ENCODE measurements around the gene RBM7. TPM values are rescaled to one million over a fixed set of nuclear protein-coding genes. Genes with fewer than 3 reads are reported as not detected.

Gene RBM7
- total and polyA plus RNA-seq, 2 of the 13 experiments (the other 11 are each of a cell fraction or from before 2014, with no cell fraction given) = 30.5 to 32.3 TPM

DNA sequence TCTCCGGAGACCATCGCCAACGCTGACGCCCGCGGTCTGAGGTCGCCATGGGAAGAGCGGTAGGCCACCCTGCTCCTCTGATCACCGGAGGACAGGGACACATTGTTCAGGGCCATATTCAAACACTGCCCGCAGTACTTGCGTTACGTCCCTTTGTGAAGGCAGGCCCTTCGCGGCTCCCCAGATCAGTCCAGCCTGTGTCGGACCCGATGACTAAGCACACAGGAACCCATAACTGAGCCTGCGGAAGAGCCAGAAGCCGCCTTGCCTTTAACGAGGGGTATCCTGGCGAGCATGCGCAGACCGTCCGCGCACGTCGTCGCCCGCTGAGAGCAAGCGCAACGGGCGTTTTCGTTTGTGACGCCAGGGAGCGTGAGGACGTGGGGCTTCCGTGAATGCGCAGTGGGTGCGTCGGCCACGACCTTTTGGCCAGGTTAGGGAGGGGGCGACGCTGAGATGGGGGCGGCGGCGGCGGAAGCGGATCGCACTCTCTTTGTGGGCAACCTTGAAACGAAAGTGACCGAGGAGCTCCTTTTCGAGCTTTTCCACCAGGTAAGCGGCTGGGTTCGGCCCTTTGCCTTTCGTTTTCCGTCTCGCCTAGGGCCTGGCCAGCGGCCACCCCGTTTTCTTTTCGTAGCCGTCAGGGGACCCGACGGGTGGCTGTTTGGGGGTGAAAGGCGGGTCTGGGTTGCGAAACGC, at the start of gene RBM7, which contains the start of gene C11orf71 (continued):
- TF ChIP-seq MEF2D (CRISPR knock-in tag; IDR thresholded peaks at IDR 0.05) (peak; percentile 61; the same call in 1 of the 2 replicates), NR2C2 (CRISPR knock-in tag; IDR thresholded peaks at IDR 0.05; ENCODE audit: borderline replicate concordance) (peak; percentile 93), SAP130 (CRISPR knock-in tag; IDR thresholded peaks at IDR 0.05; ENCODE audit: low read depth) (peak; percentile 85; the same call in 1 of the 2 replicates), ZFP62 (CRISPR knock-in tag; IDR thresholded peaks at IDR 0.05) (no peak), WIZ (CRISPR knock-in tag; IDR thresholded peaks at IDR 0.05) (0 out of 2 replicates have a peak, but pooled peaks have one; percentile 61), HCFC1 (IDR thresholded peaks at IDR 0.05; ENCODE audit: low read depth, low read length) (0 out of 2 replicates have a peak, but pooled peaks have one; percentile 13), ZBTB7A (CRISPR knock-in tag; IDR thresholded peaks at IDR 0.05) (no peak), YEATS2 (CRISPR knock-in tag; IDR thresholded peaks at IDR 0.05; ENCODE audit: borderline replicate concordance) (peak; percentile 85; the same call in 1 of the 2 replicates), ZNF878 (CRISPR knock-in tag; IDR thresholded peaks at IDR 0.05) (no peak), ZBTB42 (CRISPR knock-in tag; IDR thresholded peaks at IDR 0.05) (peak; percentile 87; the same call in 1 of the 2 replicates), GATAD2A (CRISPR knock-in tag; IDR thresholded peaks at IDR 0.05) (peak; percentile 55), SRF (IDR thresholded peaks at IDR 0.05; ENCODE audit: low read depth, low read length) (no peak), ZNF781 (CRISPR knock-in tag; IDR thresholded peaks at IDR 0.05; ENCODE audit: borderline replicate concordance, not compliant biosample characterization) (peak; percentile 82), ZNF430 (CRISPR knock-in tag; IDR thresholded peaks at IDR 0.05) (peak; percentile 73), RNF2 (conservative IDR thresholded peaks at IDR 0.05; ENCODE audit: low read depth) (peak; percentile 89), THAP7 (CRISPR knock-in tag; IDR thresholded peaks at IDR 0.05) (0 out of 2 replicates have a peak, but pooled peaks have one; percentile 55), ZNF773 (CRISPR knock-in tag; IDR thresholded peaks at IDR 0.05; ENCODE audit: borderline replicate concordance) (no peak), MIER3 (CRISPR knock-in tag; IDR thresholded peaks at IDR 0.05; ENCODE audit: borderline replicate concordance) (peak; percentile 46; the same call in 1 of the 2 replicates), BRCA1 (CRISPR knock-in tag; IDR thresholded peaks at IDR 0.05) (peak; percentile 52; the same call in 1 of the 2 replicates), FOXK2 (IDR thresholded peaks at IDR 0.05) (0 out of 2 replicates have a peak, but pooled peaks have one; percentile 17), GATA4 (IDR thresholded peaks at IDR 0.05; ENCODE audit: borderline replicate concordance, low read depth) (peak; percentile 44; the same call in 1 of the 2 replicates), ETV5 (CRISPR knock-in tag; IDR thresholded peaks at IDR 0.05; ENCODE audit: borderline replicate concordance) (peak; percentile 44), ZNF747 (CRISPR knock-in tag; IDR thresholded peaks at IDR 0.05; ENCODE audit: borderline replicate concordance) (peak; percentile 37; the same call in 1 of the 2 replicates), HNRNPLL (IDR thresholded peaks at IDR 0.05; ENCODE audit: low read depth, low read length, poor library complexity, severe bottlenecking) (peak; percentile 94), ZNF598 (CRISPR knock-in tag; IDR thresholded peaks at IDR 0.05; ENCODE audit: borderline replicate concordance) (peak; percentile 41; the same call in 1 of the 2 replicates)
- TF ChIP-seq, protein P1, sequence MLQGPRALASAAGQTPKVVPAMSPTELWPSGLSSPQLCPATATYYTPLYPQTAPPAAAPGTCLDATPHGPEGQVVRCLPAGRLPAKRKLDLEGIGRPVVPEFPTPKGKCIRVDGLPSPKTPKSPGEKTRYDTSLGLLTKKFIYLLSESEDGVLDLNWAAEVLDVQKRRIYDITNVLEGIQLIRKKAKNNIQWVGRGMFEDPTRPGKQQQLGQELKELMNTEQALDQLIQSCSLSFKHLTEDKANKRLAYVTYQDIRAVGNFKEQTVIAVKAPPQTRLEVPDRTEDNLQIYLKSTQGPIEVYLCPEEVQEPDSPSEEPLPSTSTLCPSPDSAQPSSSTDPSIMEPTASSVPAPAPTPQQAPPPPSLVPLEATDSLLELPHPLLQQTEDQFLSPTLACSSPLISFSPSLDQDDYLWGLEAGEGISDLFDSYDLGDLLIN (CRISPR knock-in tag; IDR thresholded peaks at IDR 0.05; ENCODE audit: borderline replicate concordance) = 0 out of 2 replicates have a peak, but pooled peaks have one; percentile 44
- TF ChIP-seq, protein P2, sequence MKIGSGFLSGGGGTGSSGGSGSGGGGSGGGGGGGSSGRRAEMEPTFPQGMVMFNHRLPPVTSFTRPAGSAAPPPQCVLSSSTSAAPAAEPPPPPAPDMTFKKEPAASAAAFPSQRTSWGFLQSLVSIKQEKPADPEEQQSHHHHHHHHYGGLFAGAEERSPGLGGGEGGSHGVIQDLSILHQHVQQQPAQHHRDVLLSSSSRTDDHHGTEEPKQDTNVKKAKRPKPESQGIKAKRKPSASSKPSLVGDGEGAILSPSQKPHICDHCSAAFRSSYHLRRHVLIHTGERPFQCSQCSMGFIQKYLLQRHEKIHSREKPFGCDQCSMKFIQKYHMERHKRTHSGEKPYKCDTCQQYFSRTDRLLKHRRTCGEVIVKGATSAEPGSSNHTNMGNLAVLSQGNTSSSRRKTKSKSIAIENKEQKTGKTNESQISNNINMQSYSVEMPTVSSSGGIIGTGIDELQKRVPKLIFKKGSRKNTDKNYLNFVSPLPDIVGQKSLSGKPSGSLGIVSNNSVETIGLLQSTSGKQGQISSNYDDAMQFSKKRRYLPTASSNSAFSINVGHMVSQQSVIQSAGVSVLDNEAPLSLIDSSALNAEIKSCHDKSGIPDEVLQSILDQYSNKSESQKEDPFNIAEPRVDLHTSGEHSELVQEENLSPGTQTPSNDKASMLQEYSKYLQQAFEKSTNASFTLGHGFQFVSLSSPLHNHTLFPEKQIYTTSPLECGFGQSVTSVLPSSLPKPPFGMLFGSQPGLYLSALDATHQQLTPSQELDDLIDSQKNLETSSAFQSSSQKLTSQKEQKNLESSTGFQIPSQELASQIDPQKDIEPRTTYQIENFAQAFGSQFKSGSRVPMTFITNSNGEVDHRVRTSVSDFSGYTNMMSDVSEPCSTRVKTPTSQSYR (CRISPR knock-in tag; IDR thresholded peaks at IDR 0.05; ENCODE audit: borderline replicate concordance) = peak; percentile 27; the same call in 1 of the 2 replicates
